ENCODE results near the gene DAAM1. TPM values are rescaled to one million over a fixed set of nuclear protein-coding genes. Genes with fewer than 3 reads are reported as not detected.

Gene DAAM1
- total RNA-seq, 1 donor from 2014 or later, result 146 TPM

- Mint-ChIP-seq H3K4me3 (ENCODE audit: unreplicated experiment) (no peak overlapping the region), H3K4me1 (ENCODE audit: low read depth, unreplicated experiment) (no peaks in the 10 kb centered on the region), H3K36me3 (ENCODE audit: unreplicated experiment) (no peaks in the 10 kb centered on the region), H3K9me3 (ENCODE audit: unreplicated experiment) (no peaks in the 10 kb centered on the region), H3K27me3 (ENCODE audit: unreplicated experiment) (no peaks in the 10 kb centered on the region), H3K27ac (ENCODE audit: unreplicated experiment) (no peak overlapping the region)
- DNase-seq, result no peak
- no peak for TF ChIP-seq CTCF (IDR thresholded peaks at IDR 0.05; ENCODE audit: partially characterized antibody, unreplicated experiment)
These were observed 126.6 kb downstream of the DAAM1 start for GRCh38 chr14:59314953-59315599.

DNA sequence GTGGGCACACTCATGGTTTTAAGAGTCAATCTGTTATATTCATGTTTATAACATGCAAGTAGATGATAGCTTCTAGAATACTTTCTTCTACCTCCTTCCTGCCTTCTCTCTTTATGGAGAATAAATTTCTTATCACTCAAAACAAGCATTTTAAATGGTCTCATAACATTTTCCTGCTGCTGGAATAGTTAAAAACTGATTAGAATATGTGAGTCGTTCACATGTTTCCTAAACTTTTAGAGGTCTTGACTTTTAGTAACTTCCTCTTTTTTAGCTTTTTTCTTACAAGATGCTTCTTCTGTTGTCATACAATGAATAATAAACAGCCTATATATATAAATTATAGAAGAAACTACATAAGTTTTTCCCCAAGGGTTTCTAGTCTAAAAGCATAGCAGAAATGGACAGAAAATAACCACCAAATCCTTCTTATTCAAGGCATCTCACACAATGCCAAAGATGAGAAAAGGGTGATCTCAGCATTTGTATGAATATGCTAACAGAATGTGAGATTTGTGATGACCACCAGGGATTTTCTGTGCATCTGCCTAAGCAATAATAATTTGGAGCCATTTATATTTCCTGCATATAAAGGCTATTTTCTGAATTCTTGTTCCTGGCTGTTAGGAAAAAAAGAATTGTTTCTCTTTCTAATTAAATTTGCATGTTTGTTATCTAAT is 127.8 kb downstream of the DAAM1 start:
- DNase-seq, result no peak
- no peaks in the 10 kb centered on the region for H3K27me3 Mint-ChIP-seq (ENCODE audit: unreplicated experiment)
- TF ChIP-seq CTCF (IDR thresholded peaks at IDR 0.05; ENCODE audit: partially characterized antibody, unreplicated experiment), result no peak
- no peak overlapping the region for H3K27ac Mint-ChIP-seq (ENCODE audit: unreplicated experiment)
- H3K4me3 Mint-ChIP-seq (ENCODE audit: unreplicated experiment), result no peak overlapping the region
- no peaks in the 10 kb centered on the region for H3K9me3 Mint-ChIP-seq (ENCODE audit: unreplicated experiment)
- H3K4me1 Mint-ChIP-seq (ENCODE audit: low read depth, unreplicated experiment), result no peaks in the 10 kb centered on the region
- no peaks in the 10 kb centered on the region for H3K36me3 Mint-ChIP-seq (ENCODE audit: unreplicated experiment)

DNA sequence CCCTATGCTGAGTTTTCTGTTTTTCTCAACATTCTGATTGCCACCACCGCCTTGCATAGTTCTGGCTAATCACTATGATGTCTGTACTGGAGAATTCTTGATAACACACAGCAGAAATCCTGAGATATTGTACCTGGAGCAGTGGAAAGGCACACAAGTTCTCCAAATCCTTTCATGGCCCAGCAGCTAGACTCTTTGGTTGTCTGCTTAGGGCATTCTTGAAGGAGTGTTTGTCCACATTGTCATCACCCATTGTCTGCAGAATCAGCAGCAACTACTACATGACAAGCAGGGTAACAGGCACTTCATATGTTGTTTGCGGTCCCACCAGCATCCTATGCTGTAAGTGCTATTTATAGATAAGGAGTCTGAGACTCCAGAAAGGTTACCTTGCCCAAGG is 128.9 kb downstream of the DAAM1 start:
- Mint-ChIP-seq H3K27me3 (ENCODE audit: unreplicated experiment) (no peaks in the 10 kb centered on the region), H3K4me1 (ENCODE audit: low read depth, unreplicated experiment) (no peaks in the 10 kb centered on the region), H3K4me3 (ENCODE audit: unreplicated experiment) (no peak overlapping the region), H3K27ac (ENCODE audit: unreplicated experiment) (no peak overlapping the region), H3K36me3 (ENCODE audit: unreplicated experiment) (no peaks in the 10 kb centered on the region), H3K9me3 (ENCODE audit: unreplicated experiment) (no peaks in the 10 kb centered on the region)
- no peak for DNase-seq
- TF ChIP-seq CTCF (IDR thresholded peaks at IDR 0.05; ENCODE audit: partially characterized antibody, unreplicated experiment), result no peak

DNA sequence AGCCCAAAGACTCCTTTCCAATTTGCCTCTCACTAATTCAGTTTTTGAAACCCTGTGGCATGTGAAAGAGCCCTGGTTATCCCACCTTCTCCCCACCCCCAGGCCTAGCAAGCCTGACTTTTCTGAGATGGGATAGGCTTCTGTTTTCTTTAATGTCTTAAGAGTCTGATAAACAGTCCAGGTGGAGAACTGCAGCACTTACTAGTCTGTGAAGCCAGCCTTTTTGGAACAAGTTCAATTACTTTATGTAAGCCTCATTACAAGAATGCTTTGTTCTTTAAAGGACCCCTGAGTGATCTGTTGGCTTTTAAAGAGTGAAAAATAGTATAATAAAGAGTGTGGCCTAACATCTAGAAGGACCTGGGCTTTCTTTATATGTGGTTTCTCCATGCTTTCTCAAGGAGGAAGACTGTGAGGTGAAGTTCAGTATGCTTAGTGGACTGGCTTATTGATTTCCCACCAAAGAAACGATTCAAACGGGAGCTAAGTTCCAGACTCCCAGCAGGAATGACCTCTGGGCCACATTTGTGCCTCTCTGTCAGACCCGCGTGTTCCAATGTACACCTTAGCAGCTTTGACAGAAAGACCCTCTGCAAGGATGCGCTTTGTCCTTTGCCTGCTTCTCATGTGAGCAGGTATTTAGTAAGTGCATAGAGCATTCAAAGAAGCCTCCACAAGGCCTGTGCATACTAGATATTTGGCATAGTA is 129.5 kb downstream of the DAAM1 start:
- Mint-ChIP-seq H3K9me3 (ENCODE audit: unreplicated experiment) (no peaks in the 10 kb centered on the region), H3K4me1 (ENCODE audit: low read depth, unreplicated experiment) (no peaks in the 10 kb centered on the region), H3K27ac (ENCODE audit: unreplicated experiment) (no peak overlapping the region), H3K4me3 (ENCODE audit: unreplicated experiment) (no peak overlapping the region), H3K27me3 (ENCODE audit: unreplicated experiment) (no peaks in the 10 kb centered on the region), H3K36me3 (ENCODE audit: unreplicated experiment) (no peaks in the 10 kb centered on the region)
- no peak for TF ChIP-seq CTCF (IDR thresholded peaks at IDR 0.05; ENCODE audit: partially characterized antibody, unreplicated experiment)
- no peak for DNase-seq

DNA sequence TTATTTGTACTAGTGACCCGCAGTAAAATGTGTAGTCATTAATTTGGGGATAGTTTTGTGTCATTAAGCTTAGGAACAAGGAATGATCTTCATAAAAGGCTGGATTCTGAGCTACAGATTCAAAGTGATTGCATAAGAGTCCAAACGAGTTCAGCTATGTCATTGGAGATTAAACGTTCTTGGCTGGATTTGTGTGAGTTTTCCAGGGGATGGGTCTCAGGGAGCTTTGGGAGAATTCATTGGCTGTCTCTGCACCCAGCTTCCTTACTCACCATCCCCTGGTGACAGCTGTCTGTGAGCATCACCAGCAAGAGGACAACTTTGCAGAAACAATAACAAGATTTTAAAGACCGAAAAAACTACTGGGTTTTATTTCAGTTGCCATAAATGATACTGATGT is 130.4 kb downstream of the DAAM1 start:
- no peaks in the 10 kb centered on the region for H3K4me1 Mint-ChIP-seq (ENCODE audit: low read depth, unreplicated experiment)
- no peaks in the 10 kb centered on the region for H3K36me3 Mint-ChIP-seq (ENCODE audit: unreplicated experiment)
- H3K27me3 Mint-ChIP-seq (ENCODE audit: unreplicated experiment), result no peaks in the 10 kb centered on the region
- TF ChIP-seq CTCF (IDR thresholded peaks at IDR 0.05; ENCODE audit: partially characterized antibody, unreplicated experiment), result no peak
- no peak overlapping the region for H3K27ac Mint-ChIP-seq (ENCODE audit: unreplicated experiment)
- DNase-seq, result no peak
- no peaks in the 10 kb centered on the region for H3K9me3 Mint-ChIP-seq (ENCODE audit: unreplicated experiment)
- H3K4me3 Mint-ChIP-seq (ENCODE audit: unreplicated experiment), result no peak overlapping the region

Measured in glutamatergic neuron (in vitro differentiated cells).